GM19025 (cell line): ENCODE data around the gene EIF5.

Source experiments
- ATAC-seq: cut with Tn5 transposase; IDR thresholded peaks from one replicate; pipeline ENCODE4 v1.9.1; 2021; ENCODE audit warnings: mild to moderate bottlenecking, low read depth, moderate library complexity; ENCODE audit not compliant: unreplicated experiment

The EIF5 gene

GRCh38 chr14:103391048-103391447, 57.0 kb downstream of the EIF5 start:
- no peak for ATAC-seq

DNA sequence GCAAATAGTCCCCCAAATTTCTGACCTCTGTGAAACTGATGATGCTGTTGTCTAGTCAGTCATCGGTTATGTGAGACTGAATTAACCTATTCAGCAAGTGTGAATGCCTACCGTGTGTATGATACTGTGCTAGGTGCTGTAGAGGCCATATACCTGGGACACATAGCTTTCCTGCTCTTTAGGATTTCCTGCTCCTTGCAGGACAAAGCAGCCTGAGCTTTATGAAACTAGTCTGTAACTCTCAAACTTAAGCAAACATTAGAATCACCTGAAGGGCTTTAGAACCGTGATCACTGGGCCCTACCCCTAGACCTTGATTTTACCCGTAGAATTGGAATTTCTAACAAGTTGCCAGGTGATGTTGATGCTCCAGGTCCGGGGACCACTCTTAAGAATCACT, 58.1 kb downstream of the EIF5 start:
- ATAC-seq = no peak

DNA sequence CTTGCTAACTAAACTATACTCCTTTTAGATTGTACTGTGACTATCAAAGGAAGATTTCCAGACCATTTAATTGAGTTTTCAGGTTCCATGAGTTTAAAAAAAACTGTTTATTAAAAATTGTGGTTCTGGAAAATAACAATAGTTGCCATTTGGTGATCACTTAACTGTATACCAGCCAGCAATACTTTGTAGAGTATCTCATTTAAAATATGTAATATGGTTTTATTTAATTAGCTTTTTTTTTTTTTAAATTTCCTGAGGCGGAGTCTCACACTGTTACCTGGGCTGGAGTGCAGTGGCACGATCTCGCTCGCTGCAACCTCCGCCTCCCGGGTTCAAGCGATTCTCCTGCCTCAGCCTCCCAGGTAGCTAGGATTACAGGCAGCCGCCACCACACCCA, 58.5 kb downstream of the EIF5 start:
- no peak for ATAC-seq

DNA sequence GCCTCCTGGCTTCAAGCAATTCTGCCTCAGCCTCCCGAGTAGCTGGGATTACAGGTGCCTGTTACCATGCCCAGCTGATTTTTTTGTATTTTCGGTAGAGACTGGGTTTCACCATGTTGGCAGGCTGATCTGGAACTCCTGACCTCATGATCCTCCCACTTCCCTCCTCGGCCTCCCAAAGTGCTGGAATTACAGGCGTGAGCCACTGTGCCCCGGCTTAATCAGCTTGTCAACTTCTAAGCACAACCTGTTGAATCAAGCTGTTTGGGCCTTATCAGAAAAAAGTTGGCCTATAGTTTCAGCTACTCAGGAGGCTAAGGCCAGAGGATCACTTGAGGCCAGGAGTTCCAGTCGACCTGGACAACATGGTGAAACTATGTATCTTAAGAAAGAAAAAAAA, 59.0 kb downstream of the EIF5 start:
- no peak for ATAC-seq

DNA sequence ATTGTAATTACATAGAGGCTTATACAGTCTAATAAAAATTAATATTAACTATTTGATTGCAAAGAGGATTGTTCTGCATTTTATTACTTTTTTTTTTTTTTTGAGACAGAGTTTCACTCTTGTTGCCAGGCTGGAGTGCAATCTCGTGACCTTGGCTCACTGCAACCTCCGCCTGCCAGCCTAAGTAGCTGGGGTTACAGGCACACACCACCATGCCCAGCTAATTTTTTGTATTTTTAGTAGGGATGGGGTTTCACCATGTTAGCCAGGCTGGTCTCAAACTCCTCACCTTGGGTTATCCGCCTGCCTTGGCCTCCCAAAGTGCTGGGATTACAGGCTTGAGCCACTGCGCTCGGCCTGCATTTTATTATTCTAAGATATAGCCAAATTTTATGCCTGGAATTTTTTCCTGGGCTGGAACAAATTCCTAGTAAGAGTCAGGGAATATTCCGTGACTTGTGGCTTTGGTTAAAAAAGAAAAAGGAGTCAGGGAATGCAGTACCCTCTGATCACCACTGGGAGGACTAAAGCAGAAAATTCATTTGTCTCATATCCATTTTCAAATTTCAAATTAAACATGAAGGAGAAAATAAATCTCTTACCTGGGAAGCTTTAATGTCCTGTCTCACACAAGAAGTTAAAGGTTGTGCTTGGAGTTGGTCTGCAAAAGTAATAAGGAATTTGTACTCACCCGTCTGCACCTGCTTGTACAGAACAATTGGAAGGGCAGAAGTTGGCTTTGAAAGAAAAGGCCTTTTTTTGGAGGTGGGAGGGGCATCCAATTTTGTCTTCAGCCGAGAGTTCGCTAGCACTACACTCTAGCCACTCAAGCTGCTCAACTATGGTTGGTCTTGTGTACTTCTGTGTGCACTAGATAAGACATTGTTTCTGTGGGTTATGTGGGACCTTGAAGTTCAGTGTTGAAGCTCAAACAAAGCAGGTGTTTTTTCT, 59.9 kb downstream of the EIF5 start:
- no peak for ATAC-seq
